ENCODE data around the gene TUBGCP6.
"Not testable (repeated sequence)": the region's sequence is repeated elsewhere in the genome, so short reads cannot be mapped to it uniquely, and the experiment has no call there.

The TUBGCP6 gene

DNA sequence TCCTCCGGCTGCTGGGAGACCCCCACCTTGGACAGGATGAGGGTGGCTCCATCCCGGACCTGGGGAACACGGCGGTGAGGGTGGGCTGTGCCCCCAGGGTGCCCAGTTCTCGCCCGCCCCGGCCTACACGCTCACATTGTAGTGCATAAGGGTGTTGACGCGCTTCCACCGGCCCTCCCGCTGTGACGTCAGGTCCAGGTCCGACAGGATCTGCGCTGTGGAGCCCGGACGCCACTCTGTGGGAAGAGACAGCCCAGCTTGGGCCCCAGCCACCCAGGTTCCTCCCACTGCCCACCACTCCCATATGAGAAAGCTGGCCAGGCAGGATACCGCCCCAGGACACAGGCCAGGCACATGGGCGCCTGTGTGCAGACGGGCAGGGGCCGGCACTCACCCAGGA, 33.6 kb upstream of the TUBGCP6 start:
- DNase-seq, result no peak

GRCh38 chr22:50277761-50278160, 32.9 kb upstream of the TUBGCP6 start:
- DNase-seq, result no peak

DNA sequence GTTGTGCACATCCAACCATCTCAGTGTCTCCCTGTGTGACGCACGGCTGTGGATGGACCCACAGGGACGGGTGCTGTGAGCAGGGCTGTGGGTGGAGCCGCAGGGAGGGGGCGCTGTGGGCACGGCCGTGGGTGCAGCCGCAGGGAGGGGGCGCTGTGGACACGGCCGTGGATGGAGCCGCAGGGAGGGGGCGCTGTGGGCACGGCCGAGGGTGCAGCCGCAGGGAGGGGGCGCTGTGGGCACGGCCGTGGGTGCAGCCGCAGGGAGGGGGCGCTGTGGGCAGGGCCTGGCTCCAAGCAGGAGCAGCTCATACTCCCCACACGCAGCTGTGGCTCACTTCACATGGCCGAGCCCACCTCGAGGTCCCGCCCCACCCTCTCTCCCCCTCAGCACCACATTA, 31.3 kb upstream of the TUBGCP6 start:
- peak; percentile 42 to 70 for DNase-seq

DNA sequence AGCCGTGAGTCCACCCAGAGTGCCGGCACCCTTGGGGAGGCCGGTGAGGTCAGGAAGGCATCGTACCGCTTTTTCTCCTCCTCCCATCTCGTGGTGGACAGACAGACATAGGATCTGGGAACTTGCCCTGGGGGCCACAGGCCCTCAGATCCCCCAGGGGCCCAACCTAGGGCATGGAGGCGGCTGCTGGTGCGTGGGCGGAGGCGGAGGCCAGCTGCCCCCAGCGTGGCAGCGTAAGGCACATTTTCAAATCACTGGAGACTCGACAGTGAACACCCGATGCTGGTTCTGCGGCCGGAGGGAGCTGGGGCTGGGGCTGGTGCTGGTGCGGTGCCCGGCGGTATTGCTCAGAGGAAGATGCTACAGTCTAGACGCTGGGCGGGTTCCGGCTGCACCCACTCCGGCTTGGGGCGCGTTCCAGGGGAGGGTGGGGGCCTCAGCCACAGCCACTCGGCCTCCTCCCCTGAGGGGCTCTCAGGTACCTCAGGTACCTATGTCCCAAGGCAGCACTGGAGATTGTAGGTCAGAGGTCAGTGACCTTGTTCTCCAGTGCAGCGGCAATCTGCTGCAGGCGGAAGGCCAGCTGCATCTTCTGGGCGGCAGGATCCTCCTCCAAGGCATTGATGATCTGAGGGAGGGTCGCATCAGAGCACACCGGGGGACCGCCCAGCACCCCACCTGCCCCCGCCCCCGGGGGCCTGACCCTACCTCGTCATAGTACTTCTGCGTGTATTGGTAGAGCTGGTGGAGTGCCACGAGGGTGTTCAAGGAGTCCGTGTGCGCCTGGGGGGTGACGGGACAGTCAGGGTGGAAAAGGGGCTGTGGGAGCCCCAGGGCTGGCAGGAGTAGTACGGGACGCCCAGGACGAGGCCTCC, 30.6 kb upstream of the TUBGCP6 start:
- DNase-seq, result no peak

- DNase-seq, result no peak
Measured at GRCh38 chr22:50274771-50275170, 29.9 kb upstream of the TUBGCP6 start.

DNA sequence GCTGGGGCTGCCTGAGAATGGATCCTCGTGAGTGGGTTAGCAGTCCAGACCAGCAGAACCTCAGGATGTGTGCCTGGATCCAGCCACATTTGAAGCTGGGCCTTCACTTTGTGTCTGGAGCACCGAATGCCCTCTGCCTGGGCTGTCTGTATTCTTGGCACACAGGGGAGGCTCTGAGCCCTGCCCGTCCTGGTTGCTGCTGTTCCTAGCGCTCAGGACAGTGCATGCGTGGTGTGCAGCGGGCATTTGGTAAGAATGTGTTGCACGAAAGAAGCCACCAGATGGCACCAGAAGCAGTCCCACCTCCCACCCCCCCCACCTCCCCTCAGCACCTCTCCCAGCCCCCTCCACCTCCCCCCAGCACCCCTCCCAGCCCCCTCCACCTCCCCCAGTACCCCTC, 29.5 kb upstream of the TUBGCP6 start:
- DNase-seq, result peak; percentile 25 to 40

GRCh38 chr22:50273781-50274180, 29.0 kb upstream of the TUBGCP6 start:
- not testable (repeated sequence) for DNase-seq

DNA sequence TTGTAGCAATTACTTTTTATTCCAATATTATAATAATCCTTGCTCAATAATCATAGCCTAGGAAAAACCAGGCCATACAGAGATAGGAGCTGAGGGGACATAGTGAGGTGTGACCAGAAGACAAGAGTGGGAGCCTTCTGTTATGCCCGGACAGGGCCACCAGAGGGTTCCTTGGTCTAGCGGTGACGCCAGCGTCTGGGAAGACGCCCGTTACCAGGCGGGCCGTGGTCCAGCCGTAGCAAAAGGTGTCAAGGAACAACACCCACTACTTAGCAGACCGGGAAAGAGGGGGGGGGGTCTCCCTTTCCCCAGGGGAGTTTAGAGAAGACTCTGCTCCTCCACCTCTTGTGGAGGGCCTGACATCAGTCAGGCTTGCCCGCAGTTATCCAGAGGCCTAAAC, 28.5 kb upstream of the TUBGCP6 start:
- DNase-seq, result not testable (repeated sequence)

DNA sequence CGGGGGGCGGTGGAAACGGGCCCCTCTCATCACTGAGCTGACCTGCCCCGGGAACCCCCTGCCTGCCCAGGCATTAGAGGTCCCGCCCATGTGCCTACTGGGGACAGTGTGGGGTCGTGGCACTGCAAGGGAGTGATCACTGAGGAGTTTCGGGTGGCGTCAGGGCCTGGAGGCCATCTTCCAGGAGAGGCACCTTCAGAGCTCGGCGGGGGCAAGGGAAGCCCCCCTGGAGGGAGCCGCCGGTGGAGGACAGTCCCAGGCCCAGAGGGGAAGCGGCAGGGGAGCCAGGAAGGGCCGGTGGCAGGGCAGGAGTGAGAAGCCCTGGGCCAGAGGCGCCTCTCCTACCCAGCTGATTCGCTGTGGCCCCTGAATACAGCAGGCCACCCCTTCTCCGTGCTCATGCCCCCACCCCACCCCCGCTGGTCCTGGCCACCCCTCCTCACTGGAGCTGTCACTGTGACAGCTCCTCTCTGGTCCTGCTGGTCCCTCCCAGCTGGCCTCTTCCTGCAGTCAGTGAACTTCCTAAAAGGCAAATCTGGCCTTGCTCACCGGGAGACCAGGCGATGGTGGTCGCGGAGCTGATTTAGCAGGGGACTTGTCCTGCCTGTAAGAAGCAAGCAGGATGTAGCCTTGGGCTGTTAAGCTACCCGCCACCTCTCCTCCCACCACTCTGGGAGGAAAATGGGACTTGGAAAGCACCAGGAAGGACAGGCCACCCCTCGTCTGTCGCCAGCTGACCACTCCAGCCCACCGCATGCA, 27.4 kb upstream of the TUBGCP6 start:
- no peak for DNase-seq

DNA sequence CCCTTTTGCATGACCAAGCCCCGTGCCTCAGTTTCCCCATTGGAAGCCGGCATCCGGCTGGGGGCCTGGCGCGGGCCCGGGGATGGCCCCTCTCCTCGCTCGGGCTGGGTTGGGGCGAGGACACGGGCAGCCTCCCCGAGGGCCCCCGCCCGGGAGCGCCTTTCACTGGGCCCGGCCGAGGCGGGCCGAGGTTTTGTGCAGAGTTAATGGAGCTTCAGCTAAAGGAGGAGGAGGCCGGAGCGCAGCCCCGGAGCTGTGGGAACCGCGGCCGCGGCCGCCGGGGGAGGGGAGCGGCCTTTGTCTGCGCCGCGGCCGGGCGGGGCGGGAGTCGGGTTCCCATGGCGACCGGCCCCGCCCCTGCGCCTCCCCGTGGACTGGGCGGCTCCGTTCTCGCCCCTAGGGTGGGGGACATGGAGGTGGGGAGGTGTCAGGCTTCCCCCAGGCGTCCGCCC, 26.7 kb upstream of the TUBGCP6 start:
- peak; percentile 24 to 54 for DNase-seq

DNA sequence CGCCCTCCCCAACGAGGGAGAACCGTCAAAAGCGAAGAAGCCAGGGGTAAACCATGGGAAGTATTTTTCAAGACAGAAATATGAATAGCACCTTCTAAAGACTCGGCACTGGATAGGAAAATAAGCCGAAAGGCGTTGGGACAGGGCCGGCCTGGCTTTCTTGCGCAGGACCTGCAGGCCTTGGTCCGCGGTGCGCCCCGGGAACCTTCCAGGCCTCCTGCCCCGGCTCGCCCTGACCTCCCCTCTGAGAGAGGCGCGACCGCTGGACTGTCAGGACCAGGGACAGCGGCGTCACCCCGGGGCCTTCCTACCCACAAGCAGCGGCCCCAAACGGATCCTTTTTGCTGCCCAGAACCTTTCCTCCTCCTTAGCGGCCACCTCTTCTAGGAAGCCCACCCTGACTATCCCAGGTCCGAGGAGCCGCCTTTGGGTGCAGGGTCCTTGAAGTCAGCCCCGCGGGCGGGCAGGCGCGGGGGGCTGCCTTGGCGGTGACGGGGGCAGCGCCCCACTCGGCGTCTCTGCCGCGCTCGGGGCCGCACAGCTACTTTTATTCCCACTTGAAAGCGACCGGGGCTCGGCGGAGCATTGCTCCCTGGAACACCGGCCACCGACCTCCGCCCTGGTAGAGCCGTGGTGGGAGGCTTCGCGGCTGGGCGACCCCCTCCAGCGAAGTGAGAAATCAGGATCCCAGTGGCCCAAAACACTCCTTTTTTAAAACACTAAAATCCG, 26.0 kb upstream of the TUBGCP6 start:
- DNase-seq, result peak; percentile 33 to 67

DNA sequence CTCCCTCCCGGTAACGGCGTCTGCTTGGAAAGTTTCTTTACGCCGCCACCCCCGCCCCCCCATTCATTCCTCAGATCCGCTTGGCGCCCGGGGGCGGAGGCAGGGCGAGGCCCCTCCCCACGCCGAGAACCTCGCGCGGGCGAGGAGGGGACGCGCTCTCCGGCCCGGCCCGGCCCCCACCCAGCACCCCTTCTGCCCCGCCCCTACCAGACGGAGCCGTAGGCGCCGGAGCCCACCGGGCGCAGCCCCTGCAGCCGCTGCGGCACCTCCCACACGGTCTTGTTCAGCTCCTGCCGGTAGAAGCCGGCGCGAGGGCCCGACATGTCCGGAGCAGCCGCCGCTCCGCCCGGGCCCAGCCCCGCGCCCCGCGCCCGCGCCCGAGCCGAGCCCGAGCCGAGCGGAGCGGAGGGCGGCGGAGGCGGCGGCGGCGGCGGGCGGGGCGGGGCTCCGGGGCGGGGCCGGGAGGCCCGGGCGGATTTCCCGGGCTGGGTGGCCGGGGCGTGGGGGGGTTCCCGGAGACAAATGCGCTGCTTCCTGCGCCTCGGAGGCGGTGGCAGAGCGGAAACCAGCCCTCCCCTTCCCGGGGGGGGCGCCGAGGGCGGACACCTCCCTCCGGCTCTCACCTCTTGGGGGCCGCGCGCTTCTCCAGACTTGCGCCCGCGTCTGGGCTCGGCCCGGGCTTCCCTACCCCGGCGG, 25.3 kb upstream of the TUBGCP6 start, which contains the start of gene MAPK11:
Gene MAPK11 (minus strand): TSS at position 411 of the 696 bp plus-strand sequence. CDS start 88 bp downstream, at position 323.
- DNase-seq, result peak; percentile 39 to 46

DNA sequence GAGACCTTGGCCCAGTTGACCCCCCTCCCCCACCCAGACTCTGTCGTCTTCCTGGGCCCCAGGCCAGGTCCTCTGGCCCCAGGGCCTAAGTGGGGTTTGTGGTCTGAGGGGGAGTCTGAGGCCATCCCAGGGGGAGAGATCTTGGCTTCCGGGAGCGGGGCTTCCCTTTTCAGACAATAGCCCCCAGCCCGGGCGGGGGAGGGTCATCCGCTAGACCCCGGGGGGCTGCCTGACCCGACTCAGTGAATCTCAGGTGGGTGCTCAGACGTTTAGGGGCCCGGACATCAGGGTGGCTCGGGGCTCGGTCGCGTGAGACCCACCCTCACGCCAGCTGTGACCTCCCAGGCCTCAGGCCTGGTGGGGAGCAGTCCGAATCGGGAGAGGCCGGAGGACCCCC, 24.7 kb upstream of the TUBGCP6 start:
- no peak for DNase-seq

DNA sequence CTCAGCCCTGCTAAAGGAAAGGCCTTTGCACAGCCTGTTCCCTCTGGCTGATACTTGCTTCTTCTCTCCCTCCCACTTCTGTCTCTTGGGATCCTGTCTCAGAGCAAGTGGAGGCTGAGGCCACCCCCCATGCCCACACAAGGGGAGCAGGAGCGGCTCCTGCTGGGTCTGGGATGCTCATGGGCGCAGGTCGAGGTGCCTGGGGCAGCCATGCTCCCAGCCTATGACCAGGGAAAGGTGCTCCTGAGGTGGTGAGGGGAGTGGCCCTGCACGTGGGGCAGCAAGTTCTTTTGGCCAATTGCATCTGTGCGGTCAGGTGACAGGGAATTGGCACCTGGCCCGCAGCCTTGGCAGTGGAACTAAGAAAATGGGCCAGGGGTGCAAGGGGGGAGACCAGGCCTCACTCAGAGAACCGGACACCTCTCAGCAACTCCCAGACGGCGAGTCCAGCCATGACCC, 23.9 kb upstream of the TUBGCP6 start:
- DNase-seq, result no peak

- peak in 1 of 2 donors; percentile 29 for DNase-seq
Measured at GRCh38 chr22:50267591-50268390, 23.0 kb upstream of the TUBGCP6 start.

GRCh38 chr22:50266994-50267393, 22.2 kb upstream of the TUBGCP6 start:
- DNase-seq, result no peak

- DNase-seq, result no peak
Measured at GRCh38 chr22:50264946-50265669, 20.3 kb upstream of the TUBGCP6 start.

DNA sequence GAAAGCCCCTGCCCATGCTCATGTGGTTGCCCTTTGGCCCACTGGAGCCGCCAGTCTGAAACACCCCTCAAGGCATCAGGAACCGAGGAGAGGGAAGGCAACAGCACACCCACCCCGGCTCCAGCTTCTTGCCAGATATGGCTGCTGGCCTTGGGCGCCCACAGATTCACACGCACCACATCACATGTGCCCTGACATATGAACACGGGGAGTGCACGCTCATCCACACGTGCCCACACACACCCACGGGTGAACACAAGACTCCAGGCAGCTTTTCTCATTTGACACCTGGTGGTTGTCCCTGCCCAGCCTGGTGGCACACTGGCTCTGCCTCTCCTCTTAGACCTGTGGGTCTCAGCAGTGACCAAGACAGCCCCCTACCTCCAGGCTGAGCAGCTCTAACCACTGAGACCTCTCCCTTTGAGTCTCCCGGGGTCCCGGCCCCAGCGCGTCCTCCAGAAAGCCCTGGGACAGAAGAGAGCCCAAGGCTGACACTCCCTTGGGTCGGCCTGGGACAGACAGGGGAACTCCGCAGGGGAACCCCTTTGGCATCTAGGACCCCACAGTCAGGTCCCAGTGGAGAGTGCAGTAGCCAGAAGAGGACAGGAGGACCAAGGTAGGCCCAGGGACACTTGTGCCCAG, 19.4 kb upstream of the TUBGCP6 start:
- DNase-seq, result no peak

DNA sequence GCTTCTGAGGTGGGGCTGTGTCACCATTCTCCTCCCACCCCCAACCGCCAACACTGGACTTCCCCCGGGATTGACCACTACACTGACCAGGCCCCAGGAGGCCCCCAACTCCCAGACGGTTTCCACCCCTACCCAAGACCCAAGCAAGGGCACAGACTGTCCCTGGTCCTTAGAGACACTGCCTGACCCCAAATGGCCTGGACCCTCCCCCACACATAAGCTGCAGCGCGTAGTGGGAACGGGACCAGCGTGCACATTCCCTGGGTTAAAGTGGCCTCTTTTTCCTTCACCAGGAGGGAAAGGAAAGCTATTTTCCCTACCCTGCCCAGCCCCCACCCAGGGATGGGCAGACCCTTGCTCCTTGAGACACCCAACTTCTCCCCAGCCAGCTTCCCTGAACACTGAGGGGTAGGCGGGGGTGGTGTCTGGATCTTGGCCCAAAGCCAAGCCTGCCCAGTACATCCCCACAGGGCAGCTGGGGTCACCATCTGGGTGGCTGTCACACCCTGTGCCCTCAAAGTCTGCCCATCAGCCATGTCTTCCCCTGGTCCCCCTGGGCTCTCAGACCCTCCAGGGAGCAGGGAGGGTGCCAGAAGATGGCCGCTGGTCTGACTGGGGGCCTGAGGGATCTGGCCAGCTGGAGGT, 18.3 kb upstream of the TUBGCP6 start:
- no peak for DNase-seq

GRCh38 chr22:50262460-50262911, 17.7 kb upstream of the TUBGCP6 start:
- DNase-seq, result no peak
